DOHH2 (cell line): ENCODE data around the gene COMMD4.

Experiments
- H3F3A ChIP-seq: fragments of 200-600 bp; sonication (generic), shearing (Covaris generic); 2 replicates; pipeline ENCODE4 v1.6.0; 2016; ENCODE audit warnings: antibody characterized with exemption, mild to moderate bottlenecking; ENCODE audit not compliant: control insufficient read depth, insufficient read depth
- H3K27ac ChIP-seq: fragments of 200-600 bp; sonication (generic); 2 replicates; pipeline ENCODE4 v1.5.1; 2014; ENCODE audit warnings: low read depth, mild to moderate bottlenecking, low read length, moderate library complexity
- H3K27me3 ChIP-seq: fragments of 200-600 bp; sonication (generic); 2 replicates; pipeline ENCODE4 v1.6.1; 2014; ENCODE audit warnings: mild to moderate bottlenecking, low read length, mixed read lengths; ENCODE audit not compliant: control insufficient read depth
- H3K36me3 ChIP-seq: fragments of 200-600 bp; sonication (generic); 2 replicates; pipeline ENCODE4 v1.6.1; 2014; ENCODE audit warnings: mild to moderate bottlenecking, low read length, moderate library complexity, mixed read lengths; ENCODE audit not compliant: control insufficient read depth
- H3K4me1 ChIP-seq: fragments of 200-600 bp; sonication (generic); 2 replicates; pipeline ENCODE4 v1.6.1; 2014; ENCODE audit warnings: mild to moderate bottlenecking, low read length, mixed read lengths; ENCODE audit not compliant: control insufficient read depth
- H3K4me2 ChIP-seq: fragments of 200-600 bp; sonication (generic); 2 replicates; pipeline ENCODE4 v1.6.0; 2014; ENCODE audit warnings: mild to moderate bottlenecking, low read length, moderate library complexity
- H3K4me3 ChIP-seq: fragments of 200-600 bp; sonication (generic); 2 replicates; pipeline ENCODE4 v1.5.1; 2014; ENCODE audit warnings: mild to moderate bottlenecking, low read length, mixed read lengths
- H3K79me2 ChIP-seq: fragments of 200-600 bp; sonication (generic); 2 replicates; pipeline ENCODE4 v1.6.1; 2014; ENCODE audit warnings: mild to moderate bottlenecking, low read length, mixed read lengths; ENCODE audit not compliant: control insufficient read depth
- H3K9me2 ChIP-seq: fragments of 200-600 bp; sonication (generic); replicated peaks from 2 replicates; pipeline ENCODE4 v1.6.1; 2014; ENCODE audit warnings: mild to moderate bottlenecking, low read length, mixed read lengths; ENCODE audit not compliant: control insufficient read depth
- H3K9me3 ChIP-seq: fragments of 200-600 bp; sonication (generic); 2 replicates; pipeline ENCODE4 v1.6.1; 2014; ENCODE audit warnings: antibody characterized with exemption, low read length, mixed read lengths; ENCODE audit not compliant: control insufficient read depth, insufficient read depth
- H4K20me1 ChIP-seq: fragments of 200-600 bp; sonication (generic); 2 replicates; pipeline ENCODE4 v1.6.0; 2014; ENCODE audit warnings: low read depth, mild to moderate bottlenecking, antibody characterized with exemption, low read length, moderate library complexity; ENCODE audit not compliant: control insufficient read depth, insufficient read depth
- CTCF ChIP-seq: fragments of 200-600 bp; sonication (generic); IDR thresholded peaks from one replicate; pipeline ENCODE4 v1.5.1; 2014; ENCODE audit warnings: antibody characterized with exemption, mild to moderate bottlenecking, low read depth, low read length; ENCODE audit not compliant: poor library complexity, severe bottlenecking
- EZH2phosphoT487 ChIP-seq: fragments of 200-600 bp; sonication (generic); IDR thresholded peaks from 2 replicates; pipeline ENCODE4 v1.6.1; 2017; ENCODE audit warnings: borderline replicate concordance, mild to moderate bottlenecking, antibody characterized with exemption, low read length, moderate library complexity, mixed read lengths

Gene COMMD4

DNA sequence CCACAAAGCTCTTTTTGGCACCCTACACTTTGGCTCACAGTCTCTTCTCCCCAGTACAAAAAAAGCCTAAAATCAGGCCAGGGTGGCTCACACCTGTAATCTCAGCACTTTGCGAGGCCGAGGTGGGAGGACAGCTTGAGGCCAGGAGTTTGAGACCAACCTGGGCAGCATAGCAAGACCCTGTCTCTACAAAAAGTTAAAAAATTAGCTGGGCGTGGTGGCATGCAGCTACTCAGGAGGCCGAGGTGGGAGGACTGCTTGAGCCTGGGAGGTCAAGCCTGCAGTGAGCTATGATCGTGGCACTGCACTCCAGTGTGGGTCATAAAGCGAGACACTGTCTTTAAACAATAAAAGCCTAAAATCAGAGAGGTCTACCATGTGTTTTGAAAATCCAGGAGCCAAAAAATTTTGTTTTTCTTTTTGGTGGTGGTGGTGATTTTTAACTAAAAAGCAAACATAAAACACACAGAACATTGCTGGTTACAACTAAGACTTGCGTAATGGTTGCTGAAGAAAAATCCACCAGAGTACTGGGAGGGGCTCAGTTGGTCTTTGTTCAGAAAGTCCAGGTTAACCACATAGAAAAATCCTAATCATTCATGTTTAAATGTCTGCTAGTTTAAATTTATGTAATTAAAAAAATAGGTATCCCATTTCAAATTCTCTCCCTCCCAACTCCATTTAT is 34.2 kb downstream of the COMMD4 start:
- no peak overlapping the region for H3K27ac ChIP-seq
- no peaks in the 10 kb centered on the region for H4K20me1 ChIP-seq
- H3K4me1 ChIP-seq = peaks cover 25% of the 10 kb centered on the region
- H3K9me2 ChIP-seq = no peaks in the 10 kb centered on the region
- peak overlapping the region; percentile 68 for H3K4me2 ChIP-seq
- peak overlapping the region; percentile 73 for H3K4me3 ChIP-seq
- TF ChIP-seq EZH2phosphoT487 = no peak
- TF ChIP-seq CTCF = no peak
- peaks cover 26% of the 10 kb centered on the region for H3K79me2 ChIP-seq
- H3K9me3 ChIP-seq = no peaks in the 10 kb centered on the region
- H3K27me3 ChIP-seq = no peaks in the 10 kb centered on the region
- H3K36me3 ChIP-seq = peaks cover 70% of the 10 kb centered on the region
- peaks cover 26% of the 10 kb centered on the region for H3F3A ChIP-seq

DNA sequence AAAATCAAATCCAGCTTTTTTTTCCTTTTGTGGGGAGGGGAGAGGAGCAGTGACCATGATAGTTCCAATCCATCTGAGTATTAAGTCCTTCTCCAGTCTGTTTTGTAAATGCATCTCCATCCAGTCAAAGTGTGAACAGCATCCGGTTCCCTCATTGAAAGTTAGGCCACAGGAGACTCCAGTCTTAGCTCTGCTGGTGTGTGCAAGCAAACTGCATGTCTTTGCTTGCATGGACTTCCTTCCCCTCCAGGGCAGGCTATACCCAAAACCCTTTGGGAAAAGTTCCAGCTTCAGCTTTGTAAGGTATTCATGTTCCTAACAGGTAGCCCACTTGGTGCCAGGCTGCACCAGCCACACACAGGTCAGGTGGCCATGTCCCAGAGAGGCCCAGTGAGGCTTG is 35.6 kb downstream of the COMMD4 start:
- H3F3A ChIP-seq = peaks cover 26% of the 10 kb centered on the region
- no peaks in the 10 kb centered on the region for H3K9me2 ChIP-seq
- no peak overlapping the region for H3K27ac ChIP-seq
- H3K27me3 ChIP-seq = no peaks in the 10 kb centered on the region
- no peaks in the 10 kb centered on the region for H3K9me3 ChIP-seq
- no peaks in the 10 kb centered on the region for H4K20me1 ChIP-seq
- H3K36me3 ChIP-seq = peaks cover 84% of the 10 kb centered on the region
- no peak overlapping the region for H3K4me2 ChIP-seq
- TF ChIP-seq EZH2phosphoT487 = no peak
- TF ChIP-seq CTCF = no peak
- H3K4me3 ChIP-seq = no peak overlapping the region
- peaks cover 25% of the 10 kb centered on the region for H3K4me1 ChIP-seq
- H3K79me2 ChIP-seq = peaks cover 26% of the 10 kb centered on the region

DNA sequence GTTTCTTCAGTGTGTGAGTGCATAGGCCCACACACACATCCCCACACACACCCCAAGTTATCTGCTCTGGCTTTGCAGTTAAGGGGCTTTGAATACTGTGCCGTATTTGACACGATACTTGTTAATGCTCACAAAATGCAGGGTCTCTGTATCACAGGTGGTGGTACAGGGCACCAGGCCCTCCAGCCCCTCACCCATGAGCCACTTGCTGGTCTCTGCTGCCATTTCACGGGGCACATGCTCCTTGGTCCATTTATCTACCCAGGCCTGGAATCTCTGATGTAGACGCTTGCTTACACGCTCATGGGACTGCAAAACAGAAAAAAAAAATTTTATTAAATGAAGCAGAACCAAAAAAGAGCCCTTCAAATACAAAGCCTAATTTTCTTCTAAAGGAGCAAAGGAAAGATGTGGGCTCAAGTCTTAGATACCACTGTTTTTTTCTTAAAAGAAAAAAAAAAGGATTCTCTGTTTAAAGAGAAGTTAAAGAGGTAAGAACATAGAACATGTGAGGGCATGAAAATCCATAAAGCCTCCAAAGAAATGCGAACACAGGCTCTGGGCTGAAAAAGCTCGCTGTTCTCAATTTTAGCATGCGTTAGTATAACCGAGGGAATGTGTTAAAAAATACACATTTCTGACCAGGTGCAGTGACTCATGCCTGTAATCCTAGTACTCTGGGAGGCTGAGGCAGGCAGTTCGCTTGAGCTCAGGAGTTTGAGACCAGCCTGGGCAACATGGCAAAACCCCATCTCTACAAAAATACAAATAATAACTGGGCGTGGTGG is 36.2 kb downstream of the COMMD4 start:
- Histone ChIP-seq H3K9me3 (no peaks in the 10 kb centered on the region), H3K9me2 (no peaks in the 10 kb centered on the region), H3F3A (peaks cover 26% of the 10 kb centered on the region), H3K4me2 (no peak overlapping the region), H3K4me1 (peaks cover 20% of the 10 kb centered on the region), H3K4me3 (no peak overlapping the region), H3K79me2 (peaks cover 26% of the 10 kb centered on the region), H3K27me3 (no peaks in the 10 kb centered on the region), H3K27ac (no peak overlapping the region), H3K36me3 (peaks cover 84% of the 10 kb centered on the region), H4K20me1 (no peaks in the 10 kb centered on the region)
- TF ChIP-seq CTCF (no peak), EZH2phosphoT487 (no peak)
